ENCODE results near the gene ATP11A.

GRCh38 chr13:112713517-112714253 is 23.8 kb downstream of the ATP11A start:
- TF ChIP-seq POLR2A (IDR thresholded peaks at IDR 0.05) = no peak
- no peak for TF ChIP-seq CTCF (IDR thresholded peaks at IDR 0.05)
